GM23248 (cell line): Measurements from ENCODE around the gene POLR2I. TPM values are rescaled to one million over a fixed set of nuclear protein-coding genes. Genes with fewer than 3 reads are reported as not detected.
A peak's percentile ranks its signal among the peaks of the same experiment; 100 is the strongest.

ENCODE experiments used
- DNase-seq: peaks from one replicate; pipeline ENCODE4 v3.0.0-alpha.2; 2015
- H2AFZ ChIP-seq: fragments of 200-600 bp; sonication (generic); 2 replicates; pipeline ENCODE4 v1.6.1; 2016; ENCODE audit warnings: antibody characterized with exemption
- H3F3A ChIP-seq: fragments of 200-600 bp; sonication (generic); 2 replicates; pipeline ENCODE4 v1.6.1; 2016; ENCODE audit warnings: mild to moderate bottlenecking, antibody characterized with exemption, mixed run types; ENCODE audit not compliant: insufficient read depth
- H3K27ac ChIP-seq: fragments of 200-600 bp; sonication (generic); 2 replicates; pipeline ENCODE4 v1.5.1; 2016; ENCODE audit warnings: mild to moderate bottlenecking
- H3K27me3 ChIP-seq: fragments of 200-600 bp; sonication (generic); replicated peaks from 2 replicates; pipeline ENCODE4 v1.6.1; 2016; ENCODE audit warnings: mild to moderate bottlenecking; ENCODE audit not compliant: insufficient read depth
- H3K36me3 ChIP-seq: fragments of 200-600 bp; sonication (generic); 2 replicates; pipeline ENCODE4 v1.6.1; 2016; ENCODE audit warnings: low read depth, mild to moderate bottlenecking
- H3K4me1 ChIP-seq: fragments of 200-600 bp; sonication (generic); 2 replicates; pipeline ENCODE4 v1.6.1; 2016; ENCODE audit warnings: mild to moderate bottlenecking; ENCODE audit not compliant: insufficient read depth
- H3K4me2 ChIP-seq: fragments of 200-600 bp; sonication (generic); one replicate; pipeline ENCODE4 v1.6.1; 2016; ENCODE audit warnings: mild to moderate bottlenecking; ENCODE audit not compliant: unreplicated experiment
- H3K4me3 ChIP-seq: fragments of 200-600 bp; sonication (generic); 2 replicates; pipeline ENCODE4 v1.5.1; 2016; ENCODE audit warnings: mild to moderate bottlenecking
- H3K79me2 ChIP-seq: fragments of 200-600 bp; sonication (generic); 2 replicates; pipeline ENCODE4 v1.6.1; 2016; ENCODE audit warnings: mild to moderate bottlenecking; ENCODE audit not compliant: insufficient read depth
- H3K9ac ChIP-seq: fragments of 200-600 bp; sonication (generic); 2 replicates; pipeline ENCODE4 v1.6.1; 2016; ENCODE audit warnings: mild to moderate bottlenecking
- H3K9me2 ChIP-seq: fragments of 200-600 bp; sonication (generic); 2 replicates; pipeline ENCODE4 v1.6.1; 2016; ENCODE audit warnings: mixed run types, mild to moderate bottlenecking, moderate library complexity; ENCODE audit not compliant: insufficient read depth
- H3K9me3 ChIP-seq: fragments of 200-600 bp; sonication (generic); one replicate; pipeline ENCODE4 v1.6.1; 2017; ENCODE audit warnings: low read depth
- H4K20me1 ChIP-seq: fragments of 200-600 bp; sonication (generic); 2 replicates; pipeline ENCODE4 v1.6.0; 2016; ENCODE audit not compliant: insufficient read depth
- EZH2 ChIP-seq: fragments of 200-600 bp; sonication (generic); IDR thresholded peaks from 2 replicates; pipeline ENCODE4 v1.6.1; 2018; ENCODE audit warnings: antibody characterized with exemption, mild to moderate bottlenecking; ENCODE audit not compliant: insufficient read depth, poor library complexity, severe bottlenecking
- EZH2phosphoT487 ChIP-seq: fragments of 200-600 bp; sonication (generic); IDR thresholded peaks from 2 replicates; pipeline ENCODE4 v1.6.1; 2018; ENCODE audit warnings: antibody characterized with exemption, moderate library complexity, mild to moderate bottlenecking, low read depth; ENCODE audit not compliant: insufficient read depth
- WGBS, 2 experiments: methylation state at CpG; one replicate each; pipeline ENCODE4 v1.1.6; 2015 to 2017; ENCODE audit warnings: low lambda C conversion rate in 2 of 2, low coverage in 1 of 2; ENCODE audit errors: missing lambda C conversion rate in 2 of 2; 5-methylcytosine and 5-hydroxymethylcytosine counted together
- in situ Hi-C: fragments of 300-500 bp; cut with MboI; formaldehyde crosslinking; loops from 2 replicates; pipeline ENCODE4 v1.15.0; 2020
- polyA plus RNA-seq: library from polyadenylated mRNA; unstranded; fragments of >200 nt; fragmentation: Nextera tagmentation; extraction: Ambion mirVana; gene quantifications from 2 replicates; pipeline ENCODE4 v1.2.1, GENCODE V29; 2016
- total RNA-seq: library from RNA; depleted of rRNA; stranded (reverse); fragments of >200 nt; shearing (Covaris generic); gene quantifications from 2 replicates; pipeline ENCODE4 v1.2.3, GENCODE V29; 2014

POLR2I gene
- total and polyA plus RNA-seq, 2 experiments from 2014 or later, result 44.1 to 130 TPM

DNA sequence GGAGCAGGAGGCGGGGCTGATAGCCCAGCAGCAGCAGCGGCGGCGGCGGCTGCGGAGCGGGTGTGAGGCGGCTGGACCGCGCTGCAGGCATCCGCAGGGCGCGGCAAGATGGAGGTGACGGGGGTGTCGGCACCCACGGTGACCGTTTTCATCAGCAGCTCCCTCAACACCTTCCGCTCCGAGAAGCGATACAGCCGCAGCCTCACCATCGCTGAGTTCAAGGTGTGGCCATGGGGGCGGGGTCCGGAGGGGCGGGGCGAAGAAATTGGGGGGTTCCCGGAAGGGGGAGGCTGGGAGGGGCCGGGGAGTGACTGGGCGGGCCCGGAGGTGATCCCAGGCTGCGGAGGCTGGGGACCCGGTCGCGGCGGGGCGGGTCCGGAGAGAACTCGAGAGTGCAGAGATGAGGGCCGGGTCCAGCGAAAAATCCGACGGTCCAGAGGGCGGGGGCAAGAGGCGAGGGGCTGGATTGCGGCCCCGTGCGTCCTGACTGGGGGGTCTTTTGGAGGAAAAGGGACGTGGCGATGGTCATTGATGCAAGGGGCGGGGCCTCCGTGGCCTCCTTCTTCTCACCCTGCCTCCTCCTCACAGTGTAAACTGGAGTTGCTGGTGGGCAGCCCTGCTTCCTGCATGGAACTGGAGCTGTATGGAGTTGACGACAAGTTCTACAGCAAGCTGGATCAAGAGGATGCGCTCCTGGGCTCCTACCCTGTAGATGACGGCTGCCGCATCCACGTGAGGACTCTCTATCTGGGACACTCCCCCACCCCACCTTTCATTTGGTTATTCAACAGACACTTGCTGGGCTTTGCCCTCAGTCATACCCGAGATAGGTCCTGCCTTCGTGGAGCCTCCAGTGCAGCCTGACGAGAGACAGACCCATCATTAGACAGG lies 1.0 kb upstream of the POLR2I start, which contains the start of gene TBCB:
Gene TBCB (plus strand): TSS at position 16 of the 891 bp plus-strand sequence. CDS start 93 bp downstream, at position 109.
- no peaks in the 10 kb centered on the region for H4K20me1 ChIP-seq
- peaks cover 7% of the 10 kb centered on the region; the same call in 1 of the 2 replicates for H3K4me1 ChIP-seq
- H3K4me3 ChIP-seq, result peak within 1 kb of the TSS; percentile 84
- 2% methylated on average over 51 to 59 of the region's 59 CpGs for WGBS, 2 experiments
- in situ Hi-C loops, result no loop called here
- H3K9me3 ChIP-seq, result no peaks in the 10 kb centered on the region
- peak within 1 kb of the TSS; percentile 85 for H3K9ac ChIP-seq
- peak; percentile 61 for DNase-seq
- peak within 1 kb of the TSS; percentile 90 for H2AFZ ChIP-seq
- peaks cover 8% of the 10 kb centered on the region; the same call in 1 of the 2 replicates for H3K36me3 ChIP-seq
- no peaks in the 10 kb centered on the region for H3K27me3 ChIP-seq
- TF ChIP-seq EZH2 (no peak), EZH2phosphoT487 (no peak)
- peak within 1 kb of the TSS; percentile 66 for H3K27ac ChIP-seq
- H3F3A ChIP-seq, result no peaks in the 10 kb centered on the region
- H3K79me2 ChIP-seq, result peaks cover 51% of the 10 kb centered on the region
- no peaks in the 10 kb centered on the region for H3K9me2 ChIP-seq
- H3K4me2 ChIP-seq, result peak within 1 kb of the TSS; percentile 95

DNA sequence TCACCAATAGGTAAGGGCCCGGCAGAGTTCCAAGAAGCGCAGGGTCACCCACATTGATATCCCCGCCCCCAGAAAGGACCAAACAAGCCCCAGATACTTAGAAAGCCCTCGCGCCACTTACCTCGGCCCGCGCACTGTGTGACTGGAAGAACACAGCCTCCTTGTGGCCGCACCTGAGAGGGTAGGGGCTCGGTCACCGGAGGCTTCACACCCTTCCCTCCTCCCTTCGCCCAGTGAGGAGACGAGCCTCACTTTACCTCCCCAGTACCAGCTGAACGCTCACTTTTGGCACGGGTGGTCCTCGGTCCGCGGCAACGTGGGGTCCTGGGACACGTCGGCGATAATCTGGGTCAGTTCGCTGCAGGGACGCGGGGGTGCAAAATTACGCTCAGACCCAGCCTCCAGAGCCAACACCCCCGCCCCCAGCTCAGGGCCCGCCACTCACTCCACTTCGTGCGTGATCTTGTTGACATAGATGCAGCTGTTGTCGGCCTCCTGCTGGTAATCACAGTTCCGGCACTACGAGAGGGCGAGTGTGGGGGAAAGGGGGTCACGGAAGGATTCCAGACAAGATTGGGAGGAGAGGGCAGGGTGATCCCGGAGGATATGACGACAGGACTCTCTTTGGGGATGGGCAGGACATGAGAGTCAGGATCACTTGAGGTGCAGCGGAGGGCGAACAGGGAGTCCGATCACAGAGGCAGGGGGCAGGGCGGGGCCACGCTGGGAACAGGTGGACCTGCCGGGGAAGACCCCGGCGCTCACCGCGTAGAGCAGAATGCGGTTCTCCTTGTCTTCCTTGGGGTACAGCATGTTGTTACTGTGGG lies 568 bp downstream of the POLR2I start:
- Histone ChIP-seq H3K79me2 (peaks cover 46% of the 10 kb centered on the region), H3K4me1 (peaks cover 7% of the 10 kb centered on the region; the same call in 1 of the 2 replicates), H3K27ac (peak overlapping the region; percentile 66), H3K9ac (peak overlapping the region; percentile 85), H2AFZ (peak overlapping the region; percentile 90), H3K27me3 (no peaks in the 10 kb centered on the region), H3F3A (no peaks in the 10 kb centered on the region), H3K9me2 (no peaks in the 10 kb centered on the region), H3K9me3 (no peaks in the 10 kb centered on the region), H4K20me1 (no peaks in the 10 kb centered on the region), H3K4me2 (peak overlapping the region; percentile 91), H3K4me3 (peak overlapping the region; percentile 84), H3K36me3 (peaks cover 5% of the 10 kb centered on the region; the same call in 1 of the 2 replicates)
- in situ Hi-C loops, result no loop called here
- DNase-seq, result peak; percentile 60
- WGBS, 2 experiments, result 13% methylated on average over 47 to 48 of the region's 48 CpGs
- TF ChIP-seq EZH2 (no peak), EZH2phosphoT487 (no peak)

GRCh38 chr19:36113425-36113824 lies 1.2 kb downstream of the POLR2I start:
- Histone ChIP-seq H3K4me1 (peaks cover 7% of the 10 kb centered on the region; the same call in 1 of the 2 replicates), H3K9ac (peak overlapping the region; percentile 85; the same call in 1 of the 2 replicates), H3K79me2 (peaks cover 39% of the 10 kb centered on the region), H3K36me3 (0 out of 2 replicates have a peak, but pooled peaks cover 3% of the 10 kb centered on the region), H3K4me3 (peak overlapping the region; percentile 84; the same call in 1 of the 2 replicates), H3K27me3 (no peaks in the 10 kb centered on the region), H2AFZ (no peak overlapping the region), H4K20me1 (no peaks in the 10 kb centered on the region), H3F3A (no peaks in the 10 kb centered on the region), H3K9me3 (no peaks in the 10 kb centered on the region), H3K27ac (no peak overlapping the region), H3K9me2 (no peaks in the 10 kb centered on the region), H3K4me2 (peak overlapping the region; percentile 91)
- DNase-seq, result no peak
- TF ChIP-seq EZH2 (no peak), EZH2phosphoT487 (no peak)
- in situ Hi-C loops, result no loop called here
- 91 to 95% methylated on average over 34 of the region's 34 CpGs for WGBS, 2 experiments

DNA sequence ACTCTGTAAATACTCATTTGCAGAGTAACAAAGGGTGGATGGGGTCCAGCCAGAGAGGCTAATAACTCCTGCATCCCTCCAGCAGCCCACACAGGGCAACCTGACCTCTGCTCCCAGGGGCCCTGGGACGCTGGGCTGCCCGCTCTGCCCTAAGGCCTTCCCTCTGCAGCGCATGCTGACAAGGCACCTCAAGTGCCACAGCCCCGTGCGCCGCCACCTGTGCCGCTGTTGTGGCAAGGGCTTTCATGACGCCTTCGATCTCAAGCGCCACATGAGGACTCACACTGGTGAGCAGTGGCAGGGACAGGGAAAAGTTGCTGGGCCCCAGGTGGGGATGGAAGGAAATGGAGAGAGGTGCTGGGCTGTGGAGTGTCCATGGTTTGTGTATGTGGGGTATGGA lies 2.0 kb downstream of the POLR2I start:
- 98 to 100% methylated on average over 10 of the region's 10 CpGs for WGBS, 2 experiments

More for the DNA sequence above, 2.0 kb downstream of the POLR2I start:
- DNase-seq, result no peak
- no peaks in the 10 kb centered on the region for H3K9me2 ChIP-seq
- no peak overlapping the region for H2AFZ ChIP-seq
- TF ChIP-seq EZH2phosphoT487 (no peak), EZH2 (no peak)
- no peak overlapping the region for H3K4me2 ChIP-seq
- H3K9ac ChIP-seq, result no peak overlapping the region
- H3K27ac ChIP-seq, result no peak overlapping the region
- H3K9me3 ChIP-seq, result no peaks in the 10 kb centered on the region
- H3K4me1 ChIP-seq, result peaks cover 7% of the 10 kb centered on the region; the same call in 1 of the 2 replicates
- H3K27me3 ChIP-seq, result no peaks in the 10 kb centered on the region
- H3K4me3 ChIP-seq, result no peak overlapping the region
- no peaks in the 10 kb centered on the region for H4K20me1 ChIP-seq
- peaks cover 32% of the 10 kb centered on the region for H3K79me2 ChIP-seq
- in situ Hi-C loops, result no loop called here
- H3K36me3 ChIP-seq, result 0 out of 2 replicates have a peak, but pooled peaks cover 3% of the 10 kb centered on the region
- no peaks in the 10 kb centered on the region for H3F3A ChIP-seq
